HG02938 (cell line): ENCODE results near the gene OPRPN.

Experiments used
- ATAC-seq: cut with Tn5 transposase; IDR thresholded peaks from one replicate; pipeline ENCODE4 v1.9.1; 2021; ENCODE audit warnings: mild to moderate bottlenecking, moderate library complexity; ENCODE audit not compliant: unreplicated experiment

OPRPN gene

GRCh38 chr4:70397580-70397979 lies at the start of gene OPRPN:
TSS of gene OPRPN (plus strand) at chr4:70397940. CDS start at chr4:70399286, 1,346 bp downstream.
- no peak for ATAC-seq

GRCh38 chr4:70356185-70356584 lies 41.6 kb upstream of the OPRPN start:
- no peak for ATAC-seq

- no peak for ATAC-seq
Observed at GRCh38 chr4:70359115-70359661, 38.6 kb upstream of the OPRPN start.

GRCh38 chr4:70360460-70360859 lies 37.3 kb upstream of the OPRPN start, which contains the start of gene SMR3A:
TSS of gene SMR3A (plus strand) at chr4:70360760. CDS start at chr4:70362116, 1,356 bp downstream.
- no peak for ATAC-seq

- no peak for ATAC-seq
Observed at GRCh38 chr4:70364002-70364401, 33.7 kb upstream of the OPRPN start.

GRCh38 chr4:70365479-70365878 lies 32.3 kb upstream of the OPRPN start:
- ATAC-seq = no peak

GRCh38 chr4:70367813-70368212 lies 29.9 kb upstream of the OPRPN start:
- no peak for ATAC-seq

GRCh38 chr4:70371987-70372386 lies 25.8 kb upstream of the OPRPN start:
- no peak for ATAC-seq

- ATAC-seq = no peak
Observed at GRCh38 chr4:70372760-70373159, 25.0 kb upstream of the OPRPN start.

- no peak for ATAC-seq
Observed at GRCh38 chr4:70380578-70380977, 17.2 kb upstream of the OPRPN start.

GRCh38 chr4:70382691-70383181 lies 15.0 kb upstream of the OPRPN start, which contains the start of gene SMR3B:
TSS of gene SMR3B (plus strand) at chr4:70383131. CDS start at chr4:70384511, 1,380 bp downstream.
- no peak for ATAC-seq

- ATAC-seq = peak; percentile 68
Observed at GRCh38 chr4:70392057-70392776, 5.5 kb upstream of the OPRPN start.

GRCh38 chr4:70399319-70399718 lies 1.6 kb downstream of the OPRPN start:
- peak; percentile 59 for ATAC-seq

GRCh38 chr4:70402762-70403161 lies 5.0 kb downstream of the OPRPN start:
- ATAC-seq = no peak

- peak; percentile 75 for ATAC-seq
Observed at GRCh38 chr4:70405765-70406164, 8.0 kb downstream of the OPRPN start.

- ATAC-seq = no peak
Observed at GRCh38 chr4:70425306-70425705, 27.6 kb downstream of the OPRPN start.

- ATAC-seq = peak; percentile 52
Observed at GRCh38 chr4:70426789-70427188, 29.0 kb downstream of the OPRPN start.

GRCh38 chr4:70437197-70437596 lies 39.5 kb downstream of the OPRPN start:
- no peak for ATAC-seq

GRCh38 chr4:70442474-70442873 lies 44.7 kb downstream of the OPRPN start:
- ATAC-seq = no peak

GRCh38 chr4:70443329-70443728 lies 45.6 kb downstream of the OPRPN start:
- ATAC-seq = no peak

GRCh38 chr4:70449220-70449619 lies 51.5 kb downstream of the OPRPN start:
- ATAC-seq = peak; percentile 82

- ATAC-seq = no peak
Observed at GRCh38 chr4:70452946-70453345, 55.2 kb downstream of the OPRPN start.
